ENCODE data around the gene AKIRIN1.
A peak's percentile ranks its signal among the peaks of the same experiment; 100 is the strongest.

The AKIRIN1 gene

DNA sequence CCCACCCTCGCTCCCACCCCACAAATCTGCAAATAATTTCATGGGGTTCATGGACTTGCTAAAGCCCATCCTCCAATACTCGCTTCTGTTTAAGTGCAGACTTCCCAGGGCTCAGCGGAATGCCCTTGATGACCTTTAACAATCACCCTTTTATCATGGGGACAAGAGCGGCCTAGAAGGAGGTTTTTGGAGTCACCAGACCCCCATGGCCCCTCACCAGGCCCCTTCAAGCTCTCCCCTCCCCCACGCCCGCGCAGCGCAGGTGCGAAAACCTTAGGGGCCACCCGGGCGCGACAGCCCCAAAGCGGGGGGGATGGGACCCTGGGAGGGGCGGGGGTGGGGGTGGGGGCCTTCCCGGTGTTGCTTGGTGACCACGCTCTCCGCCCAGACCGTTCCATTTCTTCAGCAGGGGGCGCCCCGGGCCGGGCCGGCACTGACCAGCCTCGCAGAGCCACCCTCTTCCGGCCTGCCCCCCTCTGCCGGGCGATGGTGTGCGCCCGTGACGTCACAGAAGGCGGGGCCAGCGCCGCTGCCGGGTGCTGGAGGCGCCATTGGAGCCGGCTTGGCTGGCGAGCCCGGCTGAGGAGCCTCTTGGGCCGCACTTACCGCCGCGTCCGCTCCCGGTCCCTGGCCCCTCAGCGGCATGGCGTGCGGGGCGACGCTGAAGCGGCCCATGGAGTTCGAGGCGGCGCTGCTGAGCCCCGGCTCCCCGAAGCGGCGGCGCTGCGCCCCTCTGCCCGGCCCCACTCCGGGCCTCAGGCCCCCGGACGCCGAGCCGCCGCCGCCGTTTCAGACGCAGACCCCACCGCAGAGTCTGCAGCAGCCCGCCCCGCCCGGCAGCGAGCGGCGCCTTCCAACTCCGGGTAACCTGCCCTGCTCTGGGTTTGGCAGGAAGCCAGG is at the start of gene AKIRIN1:
TSS of gene AKIRIN1 (plus strand) at position 539 of the 900 bp plus-strand sequence. CDS start at position 644, 105 bp downstream.
- no peak for TF ChIP-seq ZFX (IDR thresholded peaks at IDR 0.05; ENCODE audit: borderline replicate concordance)
- TF ChIP-seq, protein P1, sequence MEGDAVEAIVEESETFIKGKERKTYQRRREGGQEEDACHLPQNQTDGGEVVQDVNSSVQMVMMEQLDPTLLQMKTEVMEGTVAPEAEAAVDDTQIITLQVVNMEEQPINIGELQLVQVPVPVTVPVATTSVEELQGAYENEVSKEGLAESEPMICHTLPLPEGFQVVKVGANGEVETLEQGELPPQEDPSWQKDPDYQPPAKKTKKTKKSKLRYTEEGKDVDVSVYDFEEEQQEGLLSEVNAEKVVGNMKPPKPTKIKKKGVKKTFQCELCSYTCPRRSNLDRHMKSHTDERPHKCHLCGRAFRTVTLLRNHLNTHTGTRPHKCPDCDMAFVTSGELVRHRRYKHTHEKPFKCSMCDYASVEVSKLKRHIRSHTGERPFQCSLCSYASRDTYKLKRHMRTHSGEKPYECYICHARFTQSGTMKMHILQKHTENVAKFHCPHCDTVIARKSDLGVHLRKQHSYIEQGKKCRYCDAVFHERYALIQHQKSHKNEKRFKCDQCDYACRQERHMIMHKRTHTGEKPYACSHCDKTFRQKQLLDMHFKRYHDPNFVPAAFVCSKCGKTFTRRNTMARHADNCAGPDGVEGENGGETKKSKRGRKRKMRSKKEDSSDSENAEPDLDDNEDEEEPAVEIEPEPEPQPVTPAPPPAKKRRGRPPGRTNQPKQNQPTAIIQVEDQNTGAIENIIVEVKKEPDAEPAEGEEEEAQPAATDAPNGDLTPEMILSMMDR (IDR thresholded peaks at IDR 0.05): no peak
- H3K27ac ChIP-seq: peak within 1 kb of the TSS; percentile 84

DNA sequence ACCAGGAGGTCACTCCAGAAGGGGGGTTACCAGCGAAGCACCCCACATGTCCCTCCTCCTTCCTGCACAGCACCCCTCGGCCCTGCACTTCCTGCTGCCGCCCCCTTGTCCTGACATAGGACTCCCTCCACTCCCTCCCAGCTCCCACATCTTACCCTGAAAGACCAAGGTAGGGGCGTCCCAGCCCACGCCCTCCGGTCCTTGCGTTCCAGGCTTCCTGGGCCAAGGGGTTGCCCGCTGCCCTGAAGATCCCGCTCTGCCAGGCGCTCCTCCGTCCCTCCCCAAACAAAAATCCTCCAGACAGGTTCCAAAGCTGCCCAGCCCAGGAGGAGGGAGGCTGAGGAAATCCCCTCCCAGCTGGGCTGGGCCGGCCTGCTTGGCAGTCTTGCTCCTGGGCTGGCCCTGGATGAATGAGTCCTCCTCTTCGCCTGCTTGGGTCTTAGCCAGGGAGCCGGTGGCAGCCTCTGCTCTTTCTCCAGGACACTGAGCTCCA is 49.5 kb upstream of the AKIRIN1 start, which contains the start of gene RHBDL2:
TSS of gene RHBDL2 (minus strand) at position 304 of the 493 bp plus-strand sequence. CDS start 22,618 bp downstream, outside the sequence.
- TF ChIP-seq ZFX (IDR thresholded peaks at IDR 0.05; ENCODE audit: borderline replicate concordance): no peak
- TF ChIP-seq, protein P1 (IDR thresholded peaks at IDR 0.05): no peak
- no peak within 1 kb of the TSS for H3K27ac ChIP-seq

- no peak for TF ChIP-seq ZFX (IDR thresholded peaks at IDR 0.05; ENCODE audit: borderline replicate concordance)
- TF ChIP-seq, protein P1 (IDR thresholded peaks at IDR 0.05): no peak
- no peak overlapping the region for H3K27ac ChIP-seq
These were observed 48.2 kb upstream of the AKIRIN1 start for GRCh38 chr1:38942664-38943428.

GRCh38 chr1:38944547-38944946 is 46.5 kb upstream of the AKIRIN1 start:
- H3K27ac ChIP-seq: no peak overlapping the region
- TF ChIP-seq, protein P1 (IDR thresholded peaks at IDR 0.05): no peak
- no peak for TF ChIP-seq ZFX (IDR thresholded peaks at IDR 0.05; ENCODE audit: borderline replicate concordance)

DNA sequence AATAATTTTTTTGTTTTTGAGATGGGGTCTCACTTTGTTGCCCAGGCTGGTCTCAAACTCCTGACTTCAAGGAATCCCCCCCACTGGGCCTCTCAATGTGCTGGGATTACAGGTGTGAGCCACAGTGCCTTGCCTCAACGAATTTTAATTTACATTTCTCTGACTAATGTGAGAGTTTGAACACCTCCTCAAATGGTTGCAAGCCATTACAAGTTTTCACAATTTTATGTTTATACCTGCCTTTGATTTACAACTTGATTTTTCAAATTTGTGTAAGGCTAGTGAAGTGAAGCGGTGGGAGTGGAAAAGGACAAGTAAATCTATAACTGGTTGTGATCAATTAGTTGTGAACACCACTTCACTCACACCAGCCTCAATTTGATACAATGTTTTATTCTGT is 40.5 kb upstream of the AKIRIN1 start:
- no peak for TF ChIP-seq ZFX (IDR thresholded peaks at IDR 0.05; ENCODE audit: borderline replicate concordance)
- H3K27ac ChIP-seq: peak overlapping the region; percentile 37

- no peak overlapping the region for H3K27ac ChIP-seq
- TF ChIP-seq, protein P1 (IDR thresholded peaks at IDR 0.05): no peak
- no peak for TF ChIP-seq ZFX (IDR thresholded peaks at IDR 0.05; ENCODE audit: borderline replicate concordance)
These were observed 37.6 kb upstream of the AKIRIN1 start for GRCh38 chr1:38953433-38953860.

GRCh38 chr1:38958967-38959366 is 32.1 kb upstream of the AKIRIN1 start:
- H3K27ac ChIP-seq: peak overlapping the region; percentile 48; the same call in 1 of the 2 replicates
- no peak for TF ChIP-seq ZFX (IDR thresholded peaks at IDR 0.05; ENCODE audit: borderline replicate concordance)
- TF ChIP-seq, protein P1 (IDR thresholded peaks at IDR 0.05): no peak

Measured in 22Rv1 (cell line).